HEK293T (cell line): ENCODE data around the gene TMEM129.

Source experiments
- ARNT ChIP-seq: fragments of 450-650 bp; IDR thresholded peaks from 2 replicates; pipeline ENCODE4 v1.6.1; 2017; ENCODE audit warnings: mild to moderate bottlenecking
- BHLHE40 ChIP-seq: fragments of 450-650 bp; IDR thresholded peaks from 2 replicates; pipeline ENCODE4 v1.6.1; 2016; ENCODE audit warnings: mild to moderate bottlenecking, moderate library complexity, borderline replicate concordance
- CTBP1 ChIP-seq: fragments of 450-650 bp; IDR thresholded peaks from 2 replicates; pipeline ENCODE4 v1.6.1; 2016; ENCODE audit warnings: borderline replicate concordance
- FOXA1 ChIP-seq: fragments of 450-650 bp; IDR thresholded peaks from 2 replicates; pipeline ENCODE4 v1.6.1; 2016; ENCODE audit warnings: mild to moderate bottlenecking
- FOXM1 ChIP-seq: fragments of 450-650 bp; IDR thresholded peaks from 2 replicates; pipeline ENCODE4 v1.6.1; 2017; ENCODE audit warnings: mild to moderate bottlenecking, borderline replicate concordance
- HDGF ChIP-seq: fragments of 450-650 bp; IDR thresholded peaks from 2 replicates; pipeline ENCODE4 v1.6.1; 2017; ENCODE audit warnings: antibody characterized with exemption, borderline replicate concordance
- NFRKB ChIP-seq: fragments of 450-650 bp; IDR thresholded peaks from 2 replicates; pipeline ENCODE4 v1.6.1; 2016; ENCODE audit warnings: mild to moderate bottlenecking, moderate library complexity
- SUZ12 ChIP-seq: fragments of 450-650 bp; IDR thresholded peaks from 2 replicates; pipeline ENCODE4 v1.6.1; 2016; ENCODE audit warnings: mild to moderate bottlenecking
- TARDBP ChIP-seq: fragments of 450-650 bp; IDR thresholded peaks from 2 replicates; pipeline ENCODE4 v1.6.1; 2016

DNA sequence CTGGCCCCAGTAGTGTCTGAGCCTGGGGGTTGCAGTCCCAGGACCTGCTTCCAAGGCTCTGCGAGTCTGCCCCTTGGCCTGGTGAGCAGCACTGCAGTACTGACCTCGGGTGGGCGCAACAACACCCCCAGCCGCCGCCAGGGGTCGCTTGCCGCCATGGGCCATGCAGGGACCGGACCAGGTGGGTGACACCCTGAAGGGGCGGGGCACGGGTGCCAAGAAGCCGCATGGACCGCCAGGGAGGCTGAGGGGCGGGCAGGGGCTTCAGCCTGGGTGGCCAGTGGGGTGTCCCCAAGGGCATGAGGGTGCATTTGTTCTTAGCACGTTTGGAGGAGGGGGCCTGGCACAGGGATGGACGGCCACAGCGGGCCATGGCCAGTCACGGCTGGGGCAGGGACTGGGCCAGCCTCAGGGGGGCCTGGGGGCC, 25.2 kb upstream of the TMEM129 start:
- no peak for TF ChIP-seq ARNT
- TF ChIP-seq NFRKB, result no peak
- TF ChIP-seq BHLHE40, result no peak
- no peak for TF ChIP-seq SUZ12
- TF ChIP-seq FOXM1, result no peak
- no peak for TF ChIP-seq HDGF
- TF ChIP-seq CTBP1, result no peak
- no peak for TF ChIP-seq FOXA1
- no peak for TF ChIP-seq TARDBP
